Hematopoietic multipotent progenitor cell treated with erythropoietin and hydrocortisone succinate and interleukin-3 and kit ligand, for 17 days (in vitro differentiated cells): ENCODE results near the gene CTSD.
A peak's percentile ranks its signal among the peaks of the same experiment; 100 is the strongest.
"Not testable (repeated sequence)": the region's sequence is repeated elsewhere in the genome, so short reads cannot be mapped to it uniquely, and the experiment has no call there.

ENCODE experiments used
- DNase-seq: peaks from one replicate; pipeline ENCODE4 v3.0.0-alpha.2; 2015; ENCODE audit warnings: low spot score

CTSD gene

GRCh38 chr11:1763796-1764661, at the start of gene CTSD:
Gene CTSD, minus strand, starts transcription at chr11:1763927. Its CDS starts 68 bp downstream, at chr11:1763859.
- DNase-seq: peak; percentile 92

GRCh38 chr11:1813356-1813755, 49.6 kb upstream of the CTSD start:
- DNase-seq: not testable (repeated sequence)

DNA sequence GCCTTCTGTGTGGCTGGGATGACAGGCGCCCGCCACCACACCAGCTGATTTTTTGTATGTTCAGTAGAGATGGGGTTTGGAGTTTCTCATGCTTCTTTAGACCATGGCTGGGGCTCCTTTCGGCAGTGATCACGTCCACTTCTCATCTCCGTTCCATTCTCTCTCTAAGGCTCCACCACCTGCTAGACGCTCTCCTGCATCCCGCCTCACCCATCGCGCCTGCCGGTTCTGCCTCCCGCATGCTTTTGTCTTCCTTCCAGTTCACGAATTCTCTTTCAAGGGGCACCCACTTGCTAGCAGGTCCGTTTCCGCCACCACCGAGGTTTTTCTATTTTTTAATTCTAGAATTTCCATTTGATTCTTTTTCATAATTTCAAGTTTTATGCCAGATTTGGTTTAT, 49.1 kb upstream of the CTSD start:
- no peak for DNase-seq

- no peak for DNase-seq
These were observed 48.5 kb upstream of the CTSD start for GRCh38 chr11:1812274-1812673.

DNA sequence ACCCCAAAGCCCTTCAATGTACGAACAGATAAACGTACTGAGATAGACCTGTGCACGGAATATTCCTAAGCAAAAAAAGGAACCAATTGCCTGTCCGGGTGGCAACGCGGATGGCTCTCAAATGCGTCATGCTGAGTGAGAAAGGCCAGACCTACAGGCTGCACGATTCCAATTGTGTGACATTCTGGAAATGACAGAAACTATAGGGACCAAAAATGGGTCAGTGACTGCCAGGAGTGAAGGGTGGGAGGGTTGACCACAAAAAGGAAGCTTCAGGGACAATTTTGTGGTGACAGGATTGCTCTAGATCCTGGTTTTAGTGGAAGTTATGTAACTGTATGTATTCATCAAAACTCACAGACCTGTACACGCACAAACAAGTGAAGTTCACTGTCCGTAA, 47.0 kb upstream of the CTSD start:
- DNase-seq: no peak

GRCh38 chr11:1807264-1807995, 43.7 kb upstream of the CTSD start:
- no peak for DNase-seq

DNA sequence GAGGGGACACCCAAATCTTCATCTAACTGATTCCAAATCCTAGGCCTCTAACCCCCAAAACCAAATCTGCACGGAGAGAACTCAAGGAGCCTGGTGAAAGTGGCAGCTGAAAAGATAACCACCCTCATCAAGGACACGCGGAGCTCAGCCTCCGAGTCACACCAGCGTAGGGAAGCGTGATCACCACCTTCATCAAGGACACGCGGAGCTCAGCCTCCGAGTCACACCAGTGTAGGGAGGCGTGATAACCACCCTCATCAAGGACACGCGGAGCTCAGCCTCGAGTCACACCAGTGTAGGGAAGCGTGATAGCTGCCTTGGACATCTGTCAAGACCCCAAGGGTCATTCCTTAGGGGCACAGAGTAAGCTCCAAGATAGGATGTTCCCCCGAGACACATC, 41.8 kb upstream of the CTSD start:
- no peak for DNase-seq

DNA sequence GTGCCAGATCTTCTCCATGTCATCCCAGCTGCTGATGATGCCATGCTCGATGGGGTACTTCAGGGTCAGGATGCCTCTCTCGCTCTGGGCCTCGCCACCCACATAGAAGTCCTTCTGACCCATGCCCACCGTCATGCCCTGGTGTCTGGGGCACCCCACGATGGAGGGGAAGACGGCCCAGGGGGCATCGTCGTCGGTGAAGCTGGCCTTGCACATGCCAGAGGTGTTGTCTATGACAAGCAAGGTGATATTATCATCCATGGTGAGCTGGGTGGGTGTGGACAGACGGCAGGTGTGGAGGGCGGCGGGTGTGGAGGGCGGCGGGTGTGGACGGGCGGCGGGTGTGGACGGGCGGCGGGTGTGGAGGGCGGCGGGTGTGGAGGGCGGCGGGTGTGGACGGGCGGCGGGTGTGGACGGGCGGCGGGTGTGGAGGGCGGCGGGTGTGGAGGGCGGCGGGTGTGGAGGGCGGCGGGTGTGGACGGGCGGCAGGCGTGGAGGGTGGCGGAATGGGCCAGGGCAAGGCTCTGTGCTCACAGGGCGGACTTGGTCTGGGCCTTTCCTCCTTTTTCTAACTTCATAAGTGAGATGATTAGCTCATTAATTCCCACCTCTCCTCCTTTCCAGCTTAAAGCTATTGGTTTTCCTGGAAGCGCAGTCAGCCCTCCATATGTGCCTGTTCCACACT, 40.2 kb upstream of the CTSD start:
- DNase-seq: not testable (repeated sequence)

DNA sequence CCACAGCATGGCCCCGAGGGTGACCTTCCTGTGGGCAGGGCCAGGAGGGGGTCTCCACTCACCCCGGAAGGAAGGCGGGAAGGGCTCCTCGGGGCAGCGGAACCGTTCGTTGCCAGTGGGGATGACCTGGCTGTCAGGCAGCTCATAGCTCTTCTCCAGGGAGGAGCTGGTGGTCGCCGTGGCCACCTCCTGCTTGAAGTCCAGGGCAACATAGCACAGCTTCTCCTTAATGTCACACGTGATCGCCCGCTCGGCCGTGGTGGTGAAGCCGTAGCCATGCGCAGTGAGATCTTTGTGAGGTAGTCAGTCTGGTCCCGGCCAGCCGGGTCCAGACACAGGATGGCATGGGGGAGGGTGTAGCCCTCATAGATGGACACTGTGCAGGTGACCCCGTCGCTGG, 39.5 kb upstream of the CTSD start:
- DNase-seq: no peak

DNA sequence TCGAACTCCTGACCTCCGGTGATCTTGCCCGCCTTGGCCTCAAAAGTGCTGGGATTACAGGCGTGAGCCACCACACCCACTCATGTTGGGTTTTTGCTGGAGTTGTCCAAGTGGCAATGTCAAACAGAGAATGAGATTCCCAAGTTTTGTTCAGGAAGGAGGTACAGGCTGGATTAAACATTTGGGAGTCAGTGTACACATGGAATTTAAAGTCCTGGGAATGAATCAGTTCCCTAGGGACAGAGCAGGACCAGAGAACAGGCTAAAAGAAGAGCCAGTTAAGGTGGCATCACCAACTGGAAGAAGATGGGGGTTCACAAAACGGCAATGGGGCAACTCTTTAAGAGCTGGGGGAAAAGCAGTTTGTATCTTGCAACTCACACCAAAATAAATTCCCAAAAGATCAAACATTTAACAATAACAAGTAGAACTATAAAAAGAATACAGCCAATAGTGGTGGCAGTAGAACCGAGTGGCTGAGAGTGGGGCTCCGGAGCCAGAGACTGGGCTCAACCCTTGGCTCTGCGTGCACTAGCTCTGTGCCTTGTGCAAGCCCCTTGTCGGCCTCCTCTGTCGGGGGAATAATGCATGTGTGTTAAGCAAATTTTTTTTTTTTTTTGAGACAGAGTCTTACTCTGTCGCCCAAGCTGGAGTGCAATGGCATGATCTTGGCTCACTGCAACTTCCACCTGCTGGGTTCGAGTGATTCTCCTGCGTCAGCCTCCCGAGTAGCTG, 33.8 kb upstream of the CTSD start:
- no peak for DNase-seq

DNA sequence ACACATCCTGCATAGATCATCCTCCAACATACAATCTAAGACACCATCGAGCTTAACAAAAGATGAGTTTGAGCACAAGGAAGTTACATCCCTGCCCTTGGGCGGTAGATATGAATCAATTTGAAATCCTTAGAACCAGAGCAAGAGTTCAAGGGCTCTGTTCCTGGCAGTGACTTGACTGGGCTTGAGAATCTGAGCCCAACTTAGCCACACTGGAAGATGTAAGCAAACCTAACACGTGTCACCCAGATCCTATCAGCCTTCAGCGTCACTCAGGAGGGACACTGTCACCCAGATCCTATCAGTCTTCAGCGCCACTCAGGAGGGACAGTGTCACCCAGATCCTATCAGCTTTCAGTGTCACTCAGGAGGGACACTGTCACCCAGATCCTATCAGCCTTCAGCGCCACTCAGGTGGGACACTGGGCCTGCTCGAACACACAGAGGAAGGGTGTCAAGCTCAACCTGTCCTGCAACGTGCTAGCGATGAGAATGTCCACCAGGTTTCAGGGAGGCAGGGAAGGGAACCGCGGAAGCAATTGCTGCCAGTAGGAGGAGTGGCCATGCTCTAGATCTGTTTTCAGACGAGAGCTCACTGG, 32.8 kb upstream of the CTSD start:
- no peak for DNase-seq

GRCh38 chr11:1793081-1793480, 29.4 kb upstream of the CTSD start:
- DNase-seq: no peak

DNA sequence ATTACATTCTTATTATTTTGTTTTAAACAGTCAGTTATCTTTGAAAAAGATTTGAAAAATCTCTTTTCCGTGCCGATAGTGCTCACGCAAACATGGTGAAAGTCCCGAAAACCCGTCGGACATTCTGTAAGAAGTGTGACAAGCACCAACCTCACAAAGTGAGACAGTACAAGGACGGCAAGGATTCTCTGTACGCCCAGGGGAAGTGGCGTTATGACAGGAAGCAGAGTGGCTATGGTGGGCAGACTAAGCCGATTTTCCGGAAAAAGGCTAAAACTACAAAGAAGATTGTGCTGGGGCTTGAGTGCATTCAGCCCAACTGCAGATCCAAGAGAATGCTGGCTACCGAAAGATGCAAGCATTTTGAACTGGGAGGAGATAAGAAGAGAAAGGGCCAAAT, 28.7 kb upstream of the CTSD start:
- no peak for DNase-seq

GRCh38 chr11:1791912-1792311, 28.2 kb upstream of the CTSD start:
- no peak for DNase-seq

DNA sequence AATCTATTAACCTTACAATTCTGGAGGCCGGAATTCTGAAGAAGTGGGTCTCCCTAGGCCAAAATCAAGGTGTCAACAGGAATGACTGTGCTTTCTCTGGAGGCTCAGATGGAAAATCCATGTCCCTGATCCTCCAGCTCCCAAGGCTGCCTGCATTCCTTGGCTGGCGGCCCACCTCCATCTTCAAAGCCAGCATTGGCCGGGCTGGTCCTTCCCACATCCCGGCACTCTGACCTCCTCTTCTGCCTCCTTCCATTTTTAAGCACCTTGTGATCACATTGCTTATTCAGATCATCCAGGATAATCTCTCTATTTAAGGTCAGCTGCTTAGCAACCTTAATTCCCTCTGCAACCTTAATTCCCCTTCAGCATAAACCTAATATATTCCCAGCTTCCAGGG, 22.7 kb upstream of the CTSD start:
- DNase-seq: no peak

GRCh38 chr11:1785749-1786413, 22.2 kb upstream of the CTSD start:
- DNase-seq: no peak

DNA sequence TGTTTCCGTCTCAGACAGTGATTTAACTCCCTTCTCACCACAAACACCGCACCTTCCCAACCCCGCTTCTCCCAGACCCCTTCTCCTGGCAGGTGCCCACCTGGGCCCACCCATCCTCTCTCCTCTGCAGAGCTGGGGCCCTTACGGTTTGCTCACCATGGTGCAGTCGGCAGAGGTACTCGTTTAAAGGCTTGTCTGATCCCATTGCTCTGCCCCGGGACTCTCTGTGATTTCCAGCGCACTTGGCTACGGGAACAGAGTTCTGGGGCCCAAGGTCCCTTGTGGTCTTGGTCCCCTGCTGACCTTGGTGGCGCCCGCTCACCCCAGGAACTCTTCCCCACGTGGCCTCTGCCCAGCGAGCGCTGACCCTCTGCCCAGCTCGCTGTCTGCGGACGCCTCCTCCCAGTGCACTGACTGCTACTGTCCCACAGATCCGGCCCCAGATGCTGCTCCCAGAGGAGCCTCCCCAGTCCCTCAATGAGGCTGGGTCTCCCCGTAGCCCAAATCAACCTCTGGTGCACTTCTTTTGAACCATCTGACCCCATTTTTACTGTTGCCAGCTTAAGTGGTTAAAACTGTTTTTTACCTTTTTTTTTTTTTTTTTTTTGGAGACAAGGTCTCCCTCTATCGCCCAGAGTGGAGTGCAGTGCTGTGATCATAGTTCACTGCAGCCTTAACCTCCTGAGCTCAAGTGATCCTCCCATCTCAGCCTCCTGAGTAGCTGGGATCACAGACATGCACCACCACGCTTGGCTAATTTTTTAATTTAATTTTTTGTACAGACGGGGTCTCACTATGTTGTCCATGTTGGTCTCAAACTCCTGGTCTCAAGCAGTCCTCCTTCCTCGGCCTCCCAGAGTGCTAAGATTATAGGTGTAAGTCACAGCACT, 21.3 kb upstream of the CTSD start:
- no peak for DNase-seq

DNA sequence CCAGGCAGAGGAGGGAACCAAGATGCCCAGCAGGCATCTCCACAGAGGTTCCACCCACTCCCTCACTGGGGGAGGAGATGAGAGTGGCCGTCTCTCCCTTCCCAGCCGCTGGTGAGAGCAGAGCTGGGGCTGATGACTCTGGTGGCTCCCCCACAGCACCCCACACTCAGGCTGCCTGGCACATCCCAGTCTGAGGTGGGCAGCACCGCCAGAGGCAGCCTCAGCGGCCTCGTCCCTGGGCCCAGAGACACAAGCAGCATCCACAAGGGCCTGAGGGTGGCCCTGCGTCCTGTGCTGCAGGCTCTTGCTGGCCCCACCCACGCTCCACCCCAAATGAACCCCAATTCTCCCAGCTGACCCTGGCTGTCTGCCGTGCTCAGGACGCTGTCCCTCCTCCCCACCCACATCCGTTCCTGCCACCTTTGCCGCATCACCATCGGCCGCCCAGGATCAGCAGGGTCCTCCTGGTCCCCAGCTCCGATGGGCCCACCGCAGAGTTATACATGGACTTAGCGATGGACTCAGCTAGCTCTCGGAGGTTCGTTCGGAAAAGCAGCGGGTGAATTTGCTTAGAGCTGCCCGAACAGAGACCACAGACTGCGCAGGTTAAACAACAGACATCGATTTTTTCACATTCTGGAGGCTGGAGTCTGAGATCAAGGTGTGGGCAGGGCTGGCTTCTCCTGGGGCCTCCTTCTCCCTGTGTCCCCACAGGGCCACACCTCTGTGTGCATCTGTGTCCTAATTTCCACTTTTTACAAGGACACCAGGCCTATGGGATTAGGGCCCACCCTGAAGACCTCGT, 20.2 kb upstream of the CTSD start:
- DNase-seq: no peak
